Measurements from ENCODE around the gene TRAF3IP3. TPM values are rescaled to one million over a fixed set of nuclear protein-coding genes. Genes with fewer than 3 reads are reported as not detected.

The TRAF3IP3 gene
- total RNA-seq, 2 donors from 2014 or later: 1.3 to 2.7 TPM

- intact Hi-C loops (cut with DNase I): no loop called here
- ATAC-seq (peak in 1 of 2 donors; percentile 42), DNase-seq (peak; percentile 23)
Observed at GRCh38 chr1:209756615-209757445, 977 bp downstream of the TRAF3IP3 start.

DNA sequence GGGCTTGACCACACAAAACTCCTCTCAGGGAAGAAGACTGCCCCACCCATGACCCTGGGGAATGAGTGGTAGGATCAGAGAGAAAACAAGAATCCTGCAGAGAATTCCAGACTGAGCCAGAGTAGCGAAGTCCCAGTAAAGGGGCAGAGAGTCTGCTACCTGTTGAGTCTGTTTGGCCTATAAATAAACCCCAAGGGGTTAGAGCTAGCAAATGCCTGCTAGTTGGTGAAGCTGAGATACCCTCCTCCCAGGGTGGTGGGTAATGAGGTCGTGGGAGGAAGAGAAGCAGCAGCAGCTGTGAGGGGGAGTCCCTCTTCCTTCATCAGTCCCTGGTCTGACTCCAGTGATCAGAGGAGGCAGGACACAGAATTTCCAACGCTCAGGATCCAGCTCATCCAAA is 2.5 kb downstream of the TRAF3IP3 start:
- ATAC-seq (no peak), DNase-seq (no peak)

DNA sequence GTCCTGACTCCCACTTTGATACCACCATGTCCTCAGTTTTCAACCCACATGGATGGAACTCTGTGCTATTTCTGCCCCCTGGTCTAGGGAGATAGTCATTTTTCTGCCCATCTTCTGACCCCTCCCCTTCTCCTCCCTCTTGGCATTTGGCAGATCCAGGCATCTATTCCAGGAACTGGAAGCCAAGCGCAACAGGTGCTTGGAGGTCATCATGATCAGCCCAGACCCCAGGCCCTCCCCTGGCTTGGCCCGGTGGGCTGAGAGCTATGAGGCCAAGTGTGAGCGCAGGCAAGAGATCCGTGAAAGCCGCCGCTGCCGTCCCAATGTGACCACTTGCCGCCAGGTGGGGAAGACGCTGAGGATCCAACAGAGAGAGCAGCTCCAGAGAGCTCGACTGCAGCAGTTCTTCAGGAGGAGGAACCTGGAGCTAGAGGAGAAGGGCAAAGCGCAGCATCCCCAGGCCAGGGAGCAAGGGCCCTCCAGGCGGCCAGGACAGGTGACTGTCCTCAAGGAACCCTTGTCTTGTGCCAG is 4.0 kb downstream of the TRAF3IP3 start:
- DNase-seq (no peak), ATAC-seq (no peak)
- intact Hi-C loops (cut with DNase I): no loop called here

More for the DNA sequence above, 2.5 kb downstream of the TRAF3IP3 start:
- intact Hi-C loops (cut with DNase I): no loop called here

GRCh38 chr1:209761011-209761635 is 5.3 kb downstream of the TRAF3IP3 start:
- ATAC-seq: peak; percentile 17 to 84
- intact Hi-C loops (cut with DNase I): no loop called here
- DNase-seq: no peak

GRCh38 chr1:209766051-209766450 is 10.2 kb downstream of the TRAF3IP3 start:
- intact Hi-C loops (cut with DNase I): no loop called here
- ATAC-seq (no peak), DNase-seq (no peak)

GRCh38 chr1:209767096-209767495 is 11.2 kb downstream of the TRAF3IP3 start:
- ATAC-seq (no peak), DNase-seq (no peak)
- intact Hi-C loops (cut with DNase I): no loop called here

GRCh38 chr1:209767706-209768105 is 11.9 kb downstream of the TRAF3IP3 start:
- ATAC-seq (no peak), DNase-seq (no peak)
- intact Hi-C loops (cut with DNase I): no loop called here

- intact Hi-C loops (cut with DNase I): no loop called here
- peak; percentile 18 to 54 for ATAC-seq
Observed at GRCh38 chr1:209768354-209768774, 12.5 kb downstream of the TRAF3IP3 start.

DNA sequence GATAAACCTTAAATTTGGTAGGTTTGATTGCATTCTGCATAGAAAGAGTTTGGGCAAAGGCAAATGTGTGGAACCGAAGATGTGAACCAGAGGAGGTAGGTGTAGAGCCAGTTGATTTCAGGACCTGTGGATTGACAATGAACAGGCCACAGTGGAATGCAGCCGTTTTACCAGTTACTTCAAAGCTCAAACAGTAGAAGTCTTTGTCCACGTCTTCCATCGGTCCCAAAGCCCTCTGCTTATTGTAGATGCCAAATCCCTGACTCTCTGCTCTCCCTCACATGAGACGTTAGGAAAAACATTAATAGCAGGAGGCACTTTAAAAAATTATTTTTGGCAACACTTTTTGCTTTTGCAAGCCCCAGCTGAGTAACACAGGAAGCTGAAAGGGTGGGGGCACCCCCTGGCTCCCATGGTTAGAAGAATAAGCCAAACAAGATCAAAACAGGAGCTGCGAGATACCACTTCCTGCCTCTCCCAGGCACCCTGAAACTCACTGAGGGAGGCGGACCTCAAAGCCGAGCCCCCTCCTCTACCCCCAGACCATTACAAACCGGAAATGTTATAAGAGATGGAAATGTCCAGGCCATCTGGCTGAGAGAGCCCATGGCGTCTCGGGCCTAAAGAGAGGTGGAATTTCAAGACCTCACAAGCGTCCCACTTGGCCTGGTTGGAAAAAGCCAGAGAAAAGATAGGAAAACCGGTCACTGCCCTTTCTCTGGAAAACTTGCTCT is 13.5 kb downstream of the TRAF3IP3 start:
- intact Hi-C loops (cut with DNase I): no loop called here
- ATAC-seq: peak; percentile 83 to 91
- peak; percentile 88 for DNase-seq

More at GRCh38 chr1:209768354-209768774, 12.5 kb downstream of the TRAF3IP3 start:
- peak; percentile 30 for DNase-seq

GRCh38 chr1:209769971-209770370 is 14.1 kb downstream of the TRAF3IP3 start:
- ATAC-seq (no peak), DNase-seq (no peak)
- intact Hi-C loops (cut with DNase I): no loop called here

DNA sequence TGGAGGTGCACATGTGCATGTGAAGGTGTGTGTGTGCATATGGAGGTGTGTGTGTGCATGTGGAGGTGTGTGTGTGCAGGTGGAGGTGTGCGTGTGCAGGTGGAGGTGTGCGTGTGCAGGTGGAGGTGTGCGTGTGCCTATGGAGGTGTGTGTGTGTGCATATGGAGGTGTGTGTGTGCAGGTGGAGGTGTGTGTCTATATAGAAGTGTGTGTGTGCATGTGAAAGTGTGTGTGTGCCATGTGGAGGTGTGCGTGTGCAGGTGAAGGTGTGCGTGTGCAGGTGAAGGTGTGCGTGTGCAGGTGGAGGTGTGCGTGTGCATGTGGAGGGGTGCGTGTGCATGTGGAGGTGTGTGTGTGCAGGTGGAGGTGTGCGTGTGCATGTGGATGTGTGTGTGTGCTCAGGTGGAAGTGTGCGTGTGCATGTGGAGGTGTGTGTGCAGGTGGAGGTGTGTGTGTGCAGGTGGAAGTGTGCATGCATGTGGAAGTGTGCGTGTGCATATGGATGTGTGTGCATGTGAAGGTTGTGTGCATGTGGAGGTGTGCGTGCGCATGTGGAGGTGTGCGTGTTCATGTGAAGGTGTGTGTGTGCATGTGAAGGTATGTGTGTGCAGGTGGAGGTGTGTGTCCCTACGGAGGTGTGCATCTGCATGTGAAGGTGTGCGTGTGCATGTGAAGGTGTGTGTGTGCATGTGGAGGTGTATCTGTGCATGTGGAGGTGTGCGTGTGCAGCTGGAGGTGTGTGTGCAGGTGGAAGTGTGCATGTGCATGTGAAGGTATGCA is 15.0 kb downstream of the TRAF3IP3 start:
- intact Hi-C loops (cut with DNase I): no loop called here
- ATAC-seq (no peak), DNase-seq (no peak)

DNA sequence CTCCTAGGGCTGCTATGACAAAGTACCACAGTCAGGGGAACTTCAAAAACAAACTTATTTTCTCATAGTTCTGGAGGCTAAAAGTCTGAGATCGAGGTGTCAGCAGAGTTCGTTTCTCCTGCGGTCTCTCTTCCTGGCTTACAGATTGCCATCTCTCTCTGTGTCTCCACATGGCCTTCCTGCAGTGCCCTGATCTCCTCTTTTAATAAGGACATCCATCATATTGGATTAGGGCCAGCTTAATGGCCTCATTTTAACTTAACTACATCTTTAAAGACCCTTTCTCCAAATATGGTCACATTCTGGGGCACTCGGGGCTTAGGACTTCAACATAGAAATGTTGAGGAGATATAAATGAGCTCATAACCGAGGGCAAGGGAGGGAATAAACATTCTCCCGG is 16.3 kb downstream of the TRAF3IP3 start:
- intact Hi-C loops (cut with DNase I): no loop called here

GRCh38 chr1:209774592-209774991 is 18.7 kb downstream of the TRAF3IP3 start:
- DNase-seq (no peak), ATAC-seq (no peak)
- intact Hi-C loops (cut with DNase I): no loop called here

More for the DNA sequence above, 16.3 kb downstream of the TRAF3IP3 start:
- no peak for DNase-seq
- no peak for ATAC-seq

GRCh38 chr1:209775678-209776077 is 19.8 kb downstream of the TRAF3IP3 start:
- ATAC-seq (no peak), DNase-seq (no peak)
- intact Hi-C loops (cut with DNase I): no loop called here

GRCh38 chr1:209777587-209777986 is 21.7 kb downstream of the TRAF3IP3 start:
- DNase-seq (no peak), ATAC-seq (no peak)
- intact Hi-C loops (cut with DNase I): no loop called here

- no peak for ATAC-seq
- DNase-seq: no peak
- intact Hi-C loops (cut with DNase I): no loop called here
Observed at GRCh38 chr1:209778102-209778501, 22.2 kb downstream of the TRAF3IP3 start.

DNA sequence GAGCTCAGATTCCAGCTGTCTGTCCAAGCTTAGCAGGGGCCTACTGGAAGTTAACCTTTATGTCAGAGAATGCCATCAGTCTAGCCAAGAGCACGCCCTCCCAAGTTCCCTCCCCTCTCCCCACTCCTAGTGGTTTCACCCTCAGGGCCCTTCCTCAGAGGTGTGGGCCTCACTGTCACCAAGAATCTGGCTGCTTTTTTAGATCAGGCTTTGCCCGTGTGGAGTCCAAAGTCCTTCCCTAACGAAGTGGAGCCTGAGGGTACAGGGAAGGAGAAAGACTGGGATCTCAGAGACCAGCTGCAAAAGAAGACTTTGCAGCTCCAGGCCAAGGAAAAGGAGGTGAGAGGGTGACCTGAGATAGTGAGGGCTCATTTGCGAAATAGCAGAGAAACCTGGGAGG is 24.4 kb downstream of the TRAF3IP3 start:
- no peak for ATAC-seq
- intact Hi-C loops (cut with DNase I): loop anchor here in 1 of 2 donors (5.0 kb wide), 1 partner anchor 42 kb away; no protein-coding TSS in a partner anchor
- DNase-seq: no peak

- DNase-seq (no peak), ATAC-seq (no peak)
- intact Hi-C loops (cut with DNase I): loop anchor here in 1 of 2 donors (5.0 kb wide), 1 partner anchor 39 kb away; no protein-coding TSS in a partner anchor
Observed at GRCh38 chr1:209783386-209783785, 27.5 kb downstream of the TRAF3IP3 start.
